HG03064 (cell line): Measurements from ENCODE around the gene ANKRD44.
"Not testable (repeated sequence)": the region's sequence is repeated elsewhere in the genome, so short reads cannot be mapped to it uniquely, and the experiment has no call there.

ENCODE experiments used
- ATAC-seq: cut with Tn5 transposase; IDR thresholded peaks from one replicate; pipeline ENCODE4 v1.9.1; 2021; ENCODE audit warnings: low read depth; ENCODE audit not compliant: unreplicated experiment

Gene ANKRD44

DNA sequence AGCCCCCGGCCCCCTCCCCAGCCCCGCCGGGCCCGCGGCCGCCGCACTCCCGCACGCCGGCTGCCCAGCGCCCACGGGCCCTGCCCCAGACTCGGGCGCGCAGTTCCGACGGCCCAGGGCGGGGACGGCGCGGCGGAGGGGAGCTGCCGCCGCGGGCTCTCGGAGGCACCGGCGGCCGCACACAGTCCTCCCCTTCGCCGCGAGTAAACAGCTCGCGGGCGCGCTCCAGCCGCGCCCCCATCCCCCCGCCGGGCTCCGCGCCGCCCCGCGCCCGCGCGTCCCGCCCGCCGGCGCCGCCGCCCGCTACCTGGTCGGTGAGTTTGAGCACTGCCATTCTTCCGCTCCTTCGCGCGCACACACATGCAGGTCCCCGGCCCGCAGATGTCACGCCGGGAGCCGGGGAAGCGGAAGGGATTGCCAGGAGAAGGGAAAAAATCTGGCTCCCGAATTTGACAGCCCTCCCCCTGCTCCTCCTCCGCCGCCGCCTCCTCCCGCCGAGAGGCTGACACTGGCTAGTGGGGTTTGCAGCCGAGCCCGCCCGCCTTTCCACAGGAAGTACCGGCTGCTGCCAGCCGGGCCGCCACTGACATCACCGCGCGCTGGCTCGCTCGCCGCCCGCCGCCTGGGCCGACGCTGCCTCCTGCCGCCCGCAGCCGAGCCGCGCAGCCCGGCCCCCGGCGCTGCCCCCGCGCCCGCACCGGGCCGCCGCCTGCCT, at the start of gene ANKRD44:
Gene ANKRD44, minus strand, starts transcription at position 510 of the 715 bp plus-strand sequence. Its CDS starts 176 bp downstream, at position 334.
- ATAC-seq, result peak; percentile 54

GRCh38 chr2:197359859-197360258, 49.3 kb upstream of the ANKRD44 start:
- no peak for ATAC-seq

DNA sequence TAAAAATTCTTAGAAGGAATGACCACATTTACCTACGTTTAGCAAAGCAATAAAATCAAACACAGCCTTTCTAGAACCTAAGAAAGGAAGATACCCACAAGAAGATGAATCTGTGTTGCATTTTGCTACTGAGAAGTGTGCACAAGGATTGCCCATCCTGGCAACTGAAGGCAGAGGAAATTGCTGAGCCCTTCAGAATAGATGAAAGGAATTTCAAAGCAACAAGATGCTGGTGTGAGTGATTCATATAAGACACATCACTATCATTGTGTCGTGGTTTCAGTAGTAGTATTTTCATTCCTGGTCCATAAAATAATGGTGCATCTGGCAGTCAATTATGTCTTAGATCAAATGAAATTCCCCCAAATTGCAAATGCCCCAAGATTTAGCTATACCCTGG, 48.4 kb upstream of the ANKRD44 start:
- ATAC-seq, result no peak

- ATAC-seq, result no peak
Measured at GRCh38 chr2:197357986-197358385, 47.4 kb upstream of the ANKRD44 start.

GRCh38 chr2:197356136-197356535, 45.6 kb upstream of the ANKRD44 start:
- no peak for ATAC-seq

DNA sequence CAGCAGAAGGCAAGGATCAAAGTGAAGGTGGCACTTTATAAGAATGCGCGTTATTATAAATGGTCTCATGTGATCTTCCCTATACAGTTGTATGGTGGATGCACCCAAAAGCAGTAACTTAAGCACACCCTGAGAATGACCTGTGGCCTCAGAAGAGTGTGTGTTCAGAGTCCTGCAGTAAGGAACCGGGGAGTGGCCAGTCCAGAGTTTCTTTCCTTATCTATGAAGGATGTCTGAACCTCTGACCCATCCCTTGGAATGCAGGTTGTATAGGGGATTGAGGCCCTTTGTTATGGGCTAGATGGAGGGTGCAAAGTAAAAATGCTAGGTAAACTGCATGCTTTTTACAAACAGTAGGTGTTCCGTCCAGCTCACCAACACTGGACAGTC, 43.6 kb upstream of the ANKRD44 start:
- no peak for ATAC-seq

DNA sequence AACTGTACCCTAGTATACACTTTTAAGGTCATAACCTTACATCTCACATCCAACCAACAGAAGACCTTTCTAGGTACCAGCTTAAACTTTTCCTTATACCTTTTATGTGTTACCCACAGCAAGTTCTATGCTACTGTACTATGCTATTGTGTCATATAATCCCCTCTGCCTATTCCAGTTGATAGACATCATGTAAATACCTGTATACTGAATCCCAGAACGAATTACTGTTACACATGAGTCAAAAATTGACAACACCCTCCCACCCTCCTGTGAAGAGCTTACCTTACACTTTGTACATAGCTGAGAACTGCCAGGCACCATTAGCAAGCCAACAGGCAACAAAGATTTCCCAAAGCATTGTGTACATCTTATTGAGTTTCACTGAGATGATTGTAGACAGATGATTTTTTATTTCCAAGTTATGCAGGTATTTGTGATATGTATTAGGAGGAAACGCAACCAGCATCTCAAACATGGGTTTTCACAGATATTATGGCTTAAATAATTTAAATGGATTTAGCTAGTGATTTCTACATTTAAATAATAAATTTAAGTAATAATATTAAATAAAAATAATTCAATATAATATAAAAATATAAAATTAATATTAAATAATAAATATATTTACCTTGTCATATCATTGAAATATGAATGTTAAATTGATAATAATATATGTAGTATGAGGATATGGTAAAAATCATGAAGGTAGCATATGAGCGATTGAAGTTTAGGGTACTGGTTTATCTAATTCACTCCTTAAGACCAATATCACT, 43.0 kb upstream of the ANKRD44 start:
- no peak for ATAC-seq

DNA sequence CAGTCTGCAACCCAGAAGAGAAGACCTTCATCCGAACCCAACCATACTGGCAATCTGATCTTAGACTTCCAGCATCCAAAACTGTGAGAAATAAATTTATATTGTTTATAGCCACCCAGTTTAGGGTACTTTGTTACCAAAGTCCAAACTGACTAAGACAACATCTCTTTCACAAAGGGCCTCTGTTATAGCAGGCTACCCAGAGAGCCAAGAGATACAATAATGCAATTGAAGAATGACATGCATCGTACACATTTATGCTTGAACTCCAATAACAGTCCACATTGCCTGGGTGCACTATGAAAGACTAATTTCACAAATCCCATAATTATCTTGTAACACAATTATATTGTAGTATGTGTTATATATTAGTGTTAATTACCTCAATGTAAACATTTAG, 39.1 kb upstream of the ANKRD44 start:
- no peak for ATAC-seq

- no peak for ATAC-seq
Measured at GRCh38 chr2:197348721-197349360, 38.3 kb upstream of the ANKRD44 start.

- ATAC-seq, result no peak
Measured at GRCh38 chr2:197345846-197346370, 35.3 kb upstream of the ANKRD44 start.

DNA sequence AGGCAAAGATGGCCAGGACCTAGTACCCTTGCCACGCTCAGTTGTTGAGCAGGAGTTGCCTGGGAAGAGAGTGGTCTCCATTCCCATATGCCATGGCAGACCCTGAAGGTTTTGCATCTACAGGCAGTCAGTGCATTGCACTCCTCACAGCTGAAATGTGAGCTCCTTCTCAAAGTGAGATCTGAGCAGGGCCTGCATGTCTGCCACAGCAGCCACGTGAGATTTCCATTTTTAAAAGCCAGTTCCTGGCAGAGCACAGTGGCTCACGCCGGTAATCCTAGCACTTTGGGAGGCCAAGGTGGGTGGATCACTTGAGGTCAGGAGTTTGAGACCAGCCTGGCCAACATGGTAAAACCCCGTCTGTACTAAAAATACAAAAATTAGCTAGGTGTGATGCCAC, 33.4 kb upstream of the ANKRD44 start:
- not testable (repeated sequence) for ATAC-seq

DNA sequence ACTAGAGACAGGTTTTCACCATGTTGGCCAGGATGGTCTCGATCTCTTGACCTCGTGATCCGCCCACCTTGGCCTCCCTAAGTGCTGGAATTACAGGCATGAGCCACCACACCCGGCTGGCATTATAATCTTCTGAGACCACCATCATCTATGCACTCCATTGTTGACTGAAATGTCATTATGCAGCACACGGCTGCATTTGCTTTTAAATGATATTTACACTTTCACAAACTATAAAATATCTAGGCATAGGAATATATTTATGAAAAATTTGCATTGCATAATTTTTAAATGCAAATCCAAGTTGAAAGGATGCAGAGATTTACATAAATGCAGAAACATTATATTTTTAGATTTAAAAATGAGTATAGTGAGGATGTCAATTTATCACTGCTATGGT, 30.0 kb upstream of the ANKRD44 start:
- ATAC-seq, result no peak

- no peak for ATAC-seq
Measured at GRCh38 chr2:197339496-197340220, 29.1 kb upstream of the ANKRD44 start.

DNA sequence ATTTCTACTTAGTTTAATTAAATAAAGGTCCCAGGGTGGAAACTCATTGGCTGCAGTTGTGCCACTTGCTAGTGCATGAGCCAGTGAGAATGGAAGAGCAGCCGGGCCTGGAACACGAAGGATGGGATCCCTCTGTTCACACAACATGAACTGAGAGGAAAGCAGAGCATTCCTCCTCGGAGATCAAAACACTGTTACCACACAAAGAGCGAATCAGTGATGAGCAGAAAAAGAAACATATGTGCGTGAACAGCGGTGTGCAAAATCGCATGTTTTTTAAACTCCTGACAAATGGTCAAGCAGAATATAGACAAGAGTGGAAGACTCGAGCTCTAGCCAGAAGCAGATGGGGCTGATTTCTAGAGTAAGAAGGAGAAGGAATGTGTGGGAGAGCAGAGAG, 28.4 kb upstream of the ANKRD44 start:
- no peak for ATAC-seq

GRCh38 chr2:197332641-197333040, 22.1 kb upstream of the ANKRD44 start:
- no peak for ATAC-seq

GRCh38 chr2:197328461-197328860, 17.9 kb upstream of the ANKRD44 start:
- ATAC-seq, result no peak

DNA sequence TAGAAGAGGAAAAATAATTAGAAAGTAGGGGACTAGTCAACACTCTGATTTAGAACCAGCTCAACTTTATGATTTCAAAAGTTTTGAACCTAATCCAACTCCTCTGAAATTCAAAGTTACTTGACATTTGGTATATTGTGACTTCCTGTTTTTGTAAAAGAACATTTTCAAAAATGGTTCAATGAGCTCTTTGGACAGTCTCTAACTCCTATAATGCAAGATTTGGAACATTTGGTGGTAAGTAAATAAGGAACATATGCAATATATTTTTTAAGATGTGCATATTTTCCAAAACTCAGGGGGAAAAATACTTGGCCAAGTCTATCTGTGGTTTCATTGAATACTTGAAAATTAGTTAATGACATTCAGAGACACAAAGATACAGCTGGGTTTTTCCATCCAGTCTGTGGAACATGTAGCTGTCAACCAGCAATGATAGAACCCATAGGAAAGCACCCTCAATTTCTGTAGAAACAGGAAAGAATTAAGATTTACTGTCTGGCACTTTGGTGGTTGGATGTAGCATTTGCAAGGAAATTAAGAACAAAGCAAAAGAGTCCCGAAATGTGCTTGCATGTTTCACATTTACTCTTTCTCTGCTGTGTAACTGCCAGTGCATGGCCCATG, 17.0 kb upstream of the ANKRD44 start:
- ATAC-seq, result no peak

- no peak for ATAC-seq
Measured at GRCh38 chr2:197327073-197327471, 16.5 kb upstream of the ANKRD44 start.

- peak; percentile 78 for ATAC-seq
Measured at GRCh38 chr2:197324801-197325200, 14.2 kb upstream of the ANKRD44 start.
